OCI-LY3 (cell line): ENCODE data around the gene KCMF1.

Source experiments
- H2AFZ ChIP-seq: fragments of 200-600, 300-600 bp; shearing (Covaris generic); 2 replicates; pipeline ENCODE4 v1.6.0; 2014; ENCODE audit warnings: antibody characterized with exemption, low read depth, low read length
- H3K27ac ChIP-seq: fragments of 200-600, 300-600 bp; sonication (generic); 2 replicates; pipeline ENCODE4 v1.5.1; 2014; ENCODE audit warnings: mild to moderate bottlenecking, low read length, moderate library complexity, mixed read lengths
- H3K27me3 ChIP-seq: fragments of 200-600, 300-600 bp; sonication (generic); 2 replicates; pipeline ENCODE4 v1.6.1; 2014; ENCODE audit warnings: low read depth, low read length, mixed read lengths
- H3K36me3 ChIP-seq: fragments of 200-600, 300-600 bp; sonication (generic); replicated peaks from 2 replicates; pipeline ENCODE3; 2014; ENCODE audit warnings: low read depth, low read length, mixed read lengths
- H3K4me1 ChIP-seq: fragments of 300-600, 200-600 bp; sonication (generic); 2 replicates; pipeline ENCODE4 v1.6.1; 2014; ENCODE audit warnings: low read length, mixed read lengths
- H3K4me2 ChIP-seq: fragments of 200-600, 300-600 bp; sonication (generic); 2 replicates; pipeline ENCODE4 v1.6.1; 2014; ENCODE audit warnings: low read length, mixed read lengths
- H3K4me3 ChIP-seq: fragments of 300-600, 200-600 bp; sonication (generic); 2 replicates; pipeline ENCODE4 v1.5.1; 2014; ENCODE audit warnings: antibody characterized with exemption, mild to moderate bottlenecking, low read length, moderate library complexity
- H3K79me2 ChIP-seq: fragments of 300-600, 200-600 bp; shearing (Covaris generic); 2 replicates; pipeline ENCODE4 v1.6.1; 2014; ENCODE audit warnings: mild to moderate bottlenecking, low read length, mixed read lengths
- H3K9ac ChIP-seq: fragments of 300-600, 200-600 bp; shearing (Covaris generic); 2 replicates; pipeline ENCODE4 v1.6.0; 2014; ENCODE audit warnings: mild to moderate bottlenecking, low read length, moderate library complexity
- H3K9me3 ChIP-seq: fragments of 200-600, 300-600 bp; shearing (Covaris generic); 2 replicates; pipeline ENCODE4 v1.6.1; 2014; ENCODE audit warnings: low read length, mixed read lengths; ENCODE audit not compliant: insufficient read depth
- H4K20me1 ChIP-seq: fragments of 200-600, 300-600 bp; sonication (generic); 2 replicates; pipeline ENCODE4 v1.6.1; 2016; ENCODE audit warnings: low read length, mixed read lengths; ENCODE audit not compliant: insufficient read depth
- CTCF ChIP-seq: fragments of 200-600, 300-600 bp; sonication (generic); IDR thresholded peaks from 2 replicates; pipeline ENCODE4 v1.5.1; 2014; ENCODE audit warnings: antibody characterized with exemption, low read length, low read depth
- EZH2phosphoT487 ChIP-seq: fragments of 200-600 bp; shearing (Covaris generic); IDR thresholded peaks from 2 replicates; pipeline ENCODE4 v1.6.1; 2018; ENCODE audit warnings: antibody characterized with exemption, mixed run types, low read depth

KCMF1 gene

GRCh38 chr2:85053802-85054201 lies 82.8 kb downstream of the KCMF1 start:
- Histone ChIP-seq H3K27ac (no peak overlapping the region), H2AFZ (no peak overlapping the region), H3K9me3 (no peaks in the 10 kb centered on the region), H3K4me3 (no peak overlapping the region), H3K4me1 (peaks cover 12% of the 10 kb centered on the region), H3K4me2 (no peak overlapping the region), H3K27me3 (no peaks in the 10 kb centered on the region), H3K36me3 (peaks cover 18% of the 10 kb centered on the region), H3K9ac (no peak overlapping the region), H3K79me2 (no peaks in the 10 kb centered on the region), H4K20me1 (no peaks in the 10 kb centered on the region)
- TF ChIP-seq CTCF (no peak), EZH2phosphoT487 (no peak)

GRCh38 chr2:85057226-85057962 lies 86.4 kb downstream of the KCMF1 start:
- Histone ChIP-seq H3K27ac (no peak overlapping the region), H3K27me3 (peaks cover 6% of the 10 kb centered on the region), H3K4me2 (no peak overlapping the region), H3K36me3 (peaks cover 10% of the 10 kb centered on the region), H3K4me1 (peaks cover 12% of the 10 kb centered on the region), H2AFZ (no peak overlapping the region), H3K79me2 (no peaks in the 10 kb centered on the region), H3K4me3 (no peak overlapping the region), H4K20me1 (no peaks in the 10 kb centered on the region), H3K9ac (no peak overlapping the region), H3K9me3 (no peaks in the 10 kb centered on the region)
- TF ChIP-seq EZH2phosphoT487 (no peak), CTCF (no peak)

GRCh38 chr2:85061896-85062295 lies 90.9 kb downstream of the KCMF1 start:
- Histone ChIP-seq H3K79me2 (no peaks in the 10 kb centered on the region), H3K4me3 (no peak overlapping the region), H3K27me3 (peaks cover 11% of the 10 kb centered on the region), H3K27ac (no peak overlapping the region), H3K4me1 (no peaks in the 10 kb centered on the region), H4K20me1 (no peaks in the 10 kb centered on the region), H2AFZ (no peak overlapping the region), H3K4me2 (no peak overlapping the region), H3K9me3 (no peaks in the 10 kb centered on the region), H3K9ac (no peak overlapping the region), H3K36me3 (no peaks in the 10 kb centered on the region)
- TF ChIP-seq CTCF: no peak
- no peak for TF ChIP-seq EZH2phosphoT487

GRCh38 chr2:85062565-85062964 lies 91.6 kb downstream of the KCMF1 start:
- H3K4me3 ChIP-seq: no peak overlapping the region
- TF ChIP-seq EZH2phosphoT487 (no peak), CTCF (no peak)
- no peak overlapping the region for H3K4me2 ChIP-seq
- peaks cover 11% of the 10 kb centered on the region for H3K27me3 ChIP-seq
- no peaks in the 10 kb centered on the region for H3K4me1 ChIP-seq
- H2AFZ ChIP-seq: no peak overlapping the region
- H3K36me3 ChIP-seq: no peaks in the 10 kb centered on the region
- H3K27ac ChIP-seq: no peak overlapping the region
- no peaks in the 10 kb centered on the region for H3K9me3 ChIP-seq
- no peak overlapping the region for H3K9ac ChIP-seq
- H4K20me1 ChIP-seq: no peaks in the 10 kb centered on the region
- no peaks in the 10 kb centered on the region for H3K79me2 ChIP-seq
